Measurements from ENCODE around the gene SRD5A1.

The SRD5A1 gene

DNA sequence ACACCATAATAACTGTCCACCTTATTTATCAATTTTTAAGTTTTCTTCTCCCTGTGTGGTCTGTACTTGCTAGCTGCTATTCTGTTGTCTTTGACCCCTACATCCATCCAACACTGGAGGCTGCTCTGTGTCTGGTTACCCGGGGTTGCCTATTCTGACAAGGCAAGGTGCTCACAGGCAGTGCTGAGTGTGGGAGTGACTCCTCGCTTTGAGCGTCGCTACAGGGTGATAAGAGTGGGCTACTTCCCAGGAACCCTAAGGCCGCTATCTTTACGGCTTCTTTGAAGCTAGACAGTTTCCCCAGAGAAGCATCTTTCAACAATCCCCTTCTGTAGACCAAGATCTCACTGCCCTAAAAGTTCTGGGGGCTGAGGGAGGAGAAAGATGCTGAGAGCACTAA, 35.7 kb upstream of the SRD5A1 start:
- no peaks in the 10 kb centered on the region for H3K9me3 ChIP-seq (ENCODE audit: insufficient read depth, low read length)
- TF ChIP-seq YY1 (IDR thresholded peaks at IDR 0.05; ENCODE audit: insufficient read depth, insufficient read length), result no peak
- no peak for TF ChIP-seq SUZ12 (IDR thresholded peaks at IDR 0.05; ENCODE audit: extremely low read depth, insufficient read depth, insufficient read length)
- no peak for TF ChIP-seq ZNF274 (IDR thresholded peaks at IDR 0.05; ENCODE audit: low read depth, low read length)
- peaks cover 54% of the 10 kb centered on the region for H3K36me3 ChIP-seq (ENCODE audit: insufficient read depth, insufficient read length, low read length)
- H3K4me1 ChIP-seq (ENCODE audit: insufficient read depth, insufficient read length), result no peaks in the 10 kb centered on the region
- no peak overlapping the region for H3K9ac ChIP-seq (ENCODE audit: insufficient read length, low read depth)
- no peaks in the 10 kb centered on the region for H3K27me3 ChIP-seq (ENCODE audit: insufficient read depth, insufficient read length)
- no peak for DNase-seq (ENCODE audit: low read depth, low spot score)
- no peak overlapping the region for H3K4me3 ChIP-seq (ENCODE audit: insufficient read length, low read depth)

DNA sequence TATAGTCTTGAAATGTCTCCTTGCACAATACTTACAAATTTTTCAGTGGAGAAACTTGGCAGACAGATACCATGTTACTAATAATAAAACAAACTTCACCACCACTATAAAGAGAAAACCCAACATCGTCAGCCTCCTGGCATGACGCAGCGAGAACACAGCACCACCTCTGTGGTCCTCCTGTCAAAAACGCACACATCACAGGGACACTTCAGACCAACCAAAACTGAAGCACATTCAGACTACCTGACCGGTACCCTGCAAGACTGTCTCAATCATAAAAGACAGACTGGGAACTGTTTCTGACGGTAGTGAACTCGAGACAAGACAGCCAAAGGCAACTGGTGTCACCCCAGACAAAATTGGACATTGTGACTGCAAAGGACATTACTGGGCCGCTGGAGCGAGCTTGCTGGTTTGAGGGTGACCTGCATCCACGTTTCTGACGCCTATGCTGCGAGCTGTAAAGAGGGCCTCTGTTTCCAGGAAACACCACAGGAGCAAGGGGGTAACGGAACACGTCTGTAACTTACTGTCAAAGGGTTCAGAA, 34.8 kb upstream of the SRD5A1 start:
- H3K36me3 ChIP-seq (ENCODE audit: insufficient read depth, insufficient read length, low read length), result peaks cover 61% of the 10 kb centered on the region
- no peak for DNase-seq (ENCODE audit: low read depth, low spot score)

GRCh38 chr5:6599739-6600138, 33.5 kb upstream of the SRD5A1 start:
- Histone ChIP-seq H3K4me3 (ENCODE audit: insufficient read length, low read depth) (no peak overlapping the region), H3K9me3 (ENCODE audit: insufficient read depth, low read length) (no peaks in the 10 kb centered on the region), H3K9ac (ENCODE audit: insufficient read length, low read depth) (no peak overlapping the region), H3K36me3 (ENCODE audit: insufficient read depth, insufficient read length, low read length) (peaks cover 74% of the 10 kb centered on the region), H3K27me3 (ENCODE audit: insufficient read depth, insufficient read length) (no peaks in the 10 kb centered on the region), H3K4me1 (ENCODE audit: insufficient read depth, insufficient read length) (no peaks in the 10 kb centered on the region)
- TF ChIP-seq ZNF274 (IDR thresholded peaks at IDR 0.05; ENCODE audit: low read depth, low read length) (no peak), SUZ12 (IDR thresholded peaks at IDR 0.05; ENCODE audit: extremely low read depth, insufficient read depth, insufficient read length) (no peak), YY1 (IDR thresholded peaks at IDR 0.05; ENCODE audit: insufficient read depth, insufficient read length) (no peak)
- no peak for DNase-seq (ENCODE audit: low read depth, low spot score)

More for the DNA sequence above, 34.8 kb upstream of the SRD5A1 start:
- Histone ChIP-seq H3K4me3 (ENCODE audit: insufficient read length, low read depth) (no peak overlapping the region), H3K9ac (ENCODE audit: insufficient read length, low read depth) (no peak overlapping the region), H3K4me1 (ENCODE audit: insufficient read depth, insufficient read length) (no peaks in the 10 kb centered on the region), H3K27me3 (ENCODE audit: insufficient read depth, insufficient read length) (no peaks in the 10 kb centered on the region), H3K9me3 (ENCODE audit: insufficient read depth, low read length) (no peaks in the 10 kb centered on the region)
- TF ChIP-seq SUZ12 (IDR thresholded peaks at IDR 0.05; ENCODE audit: extremely low read depth, insufficient read depth, insufficient read length) (no peak), ZNF274 (IDR thresholded peaks at IDR 0.05; ENCODE audit: low read depth, low read length) (no peak), YY1 (IDR thresholded peaks at IDR 0.05; ENCODE audit: insufficient read depth, insufficient read length) (no peak)

DNA sequence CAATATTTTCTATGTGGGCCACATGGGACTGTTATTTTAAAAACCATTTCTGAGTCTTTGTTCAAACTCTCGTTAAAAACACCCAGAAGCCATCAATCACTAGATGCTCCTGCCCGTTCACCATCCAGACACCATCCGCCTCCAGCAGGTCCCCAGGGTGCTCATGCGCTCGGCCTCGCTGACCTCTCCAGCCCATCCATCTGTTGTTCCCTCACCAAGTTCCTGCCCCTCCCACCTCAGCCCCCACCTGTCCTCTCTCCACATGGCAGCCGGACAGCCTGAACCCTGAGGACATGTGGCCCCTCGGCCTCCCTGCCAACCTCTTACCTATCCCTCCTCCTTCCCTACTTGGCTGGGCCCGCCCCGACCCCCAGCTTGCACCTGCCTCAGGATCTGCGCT, 32.0 kb upstream of the SRD5A1 start:
- TF ChIP-seq SUZ12 (IDR thresholded peaks at IDR 0.05; ENCODE audit: extremely low read depth, insufficient read depth, insufficient read length), result no peak
- DNase-seq (ENCODE audit: low read depth, low spot score), result no peak
- Histone ChIP-seq H3K4me1 (ENCODE audit: insufficient read depth, insufficient read length) (no peaks in the 10 kb centered on the region), H3K36me3 (ENCODE audit: insufficient read depth, insufficient read length, low read length) (peaks cover 87% of the 10 kb centered on the region), H3K9me3 (ENCODE audit: insufficient read depth, low read length) (no peaks in the 10 kb centered on the region), H3K9ac (ENCODE audit: insufficient read length, low read depth) (no peak overlapping the region), H3K27me3 (ENCODE audit: insufficient read depth, insufficient read length) (no peaks in the 10 kb centered on the region), H3K4me3 (ENCODE audit: insufficient read length, low read depth) (no peak overlapping the region)

DNA sequence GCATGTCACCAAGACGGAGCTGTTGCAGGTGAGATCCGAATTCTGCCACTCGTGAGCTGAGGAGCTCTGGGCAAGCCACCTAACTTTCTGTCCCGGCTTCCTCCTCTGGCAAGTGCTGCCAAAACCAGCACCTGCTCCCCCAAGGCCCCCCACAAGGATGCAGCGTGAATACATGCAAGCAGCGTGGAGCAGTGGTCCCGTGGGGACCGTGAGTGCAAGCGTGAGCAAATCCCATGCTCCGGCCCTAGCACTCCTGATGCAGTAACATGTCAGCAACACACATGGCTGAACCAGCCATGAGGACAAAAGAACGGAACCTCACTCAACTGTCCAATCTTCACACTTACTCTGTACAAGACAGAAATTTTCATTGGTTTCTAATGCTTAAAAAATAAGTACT, 31.4 kb upstream of the SRD5A1 start:
- TF ChIP-seq ZNF274 (IDR thresholded peaks at IDR 0.05; ENCODE audit: low read depth, low read length) (no peak), YY1 (IDR thresholded peaks at IDR 0.05; ENCODE audit: insufficient read depth, insufficient read length) (no peak), SUZ12 (IDR thresholded peaks at IDR 0.05; ENCODE audit: extremely low read depth, insufficient read depth, insufficient read length) (no peak)
- H3K36me3 ChIP-seq (ENCODE audit: insufficient read depth, insufficient read length, low read length), result peaks cover 88% of the 10 kb centered on the region
- no peaks in the 10 kb centered on the region for H3K4me1 ChIP-seq (ENCODE audit: insufficient read depth, insufficient read length)
- no peaks in the 10 kb centered on the region for H3K27me3 ChIP-seq (ENCODE audit: insufficient read depth, insufficient read length)
- DNase-seq (ENCODE audit: low read depth, low spot score), result no peak
- H3K9ac ChIP-seq (ENCODE audit: insufficient read length, low read depth), result no peak overlapping the region
- no peaks in the 10 kb centered on the region for H3K9me3 ChIP-seq (ENCODE audit: insufficient read depth, low read length)
- no peak overlapping the region for H3K4me3 ChIP-seq (ENCODE audit: insufficient read length, low read depth)

DNA sequence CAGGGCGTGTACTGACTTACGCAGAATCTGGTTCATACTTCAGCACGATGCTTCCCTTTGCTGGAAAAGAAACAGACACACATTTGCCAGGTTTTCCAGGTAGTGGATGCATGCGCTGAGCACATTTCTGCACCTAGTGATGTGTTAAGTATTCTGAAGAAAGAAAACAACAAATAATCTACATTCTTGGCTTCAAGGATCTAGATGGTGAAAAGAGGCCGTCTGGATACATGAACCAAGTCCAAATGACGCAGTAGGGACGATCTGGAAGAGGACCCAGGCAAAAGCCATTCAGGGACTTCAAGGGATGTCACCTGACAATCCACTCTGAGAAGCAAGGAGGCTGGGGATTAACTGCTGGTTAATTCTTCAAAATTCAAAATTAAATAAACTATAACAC, 30.8 kb upstream of the SRD5A1 start:
- H3K36me3 ChIP-seq (ENCODE audit: insufficient read depth, insufficient read length, low read length), result peaks cover 88% of the 10 kb centered on the region

GRCh38 chr5:6603643-6604042, 29.6 kb upstream of the SRD5A1 start:
- Histone ChIP-seq H3K9me3 (ENCODE audit: insufficient read depth, low read length) (no peaks in the 10 kb centered on the region), H3K4me1 (ENCODE audit: insufficient read depth, insufficient read length) (no peaks in the 10 kb centered on the region), H3K9ac (ENCODE audit: insufficient read length, low read depth) (no peak overlapping the region), H3K27me3 (ENCODE audit: insufficient read depth, insufficient read length) (no peaks in the 10 kb centered on the region), H3K4me3 (ENCODE audit: insufficient read length, low read depth) (no peak overlapping the region), H3K36me3 (ENCODE audit: insufficient read depth, insufficient read length, low read length) (peaks cover 91% of the 10 kb centered on the region)
- DNase-seq (ENCODE audit: low read depth, low spot score), result no peak
- no peak for TF ChIP-seq ZNF274 (IDR thresholded peaks at IDR 0.05; ENCODE audit: low read depth, low read length)
- no peak for TF ChIP-seq YY1 (IDR thresholded peaks at IDR 0.05; ENCODE audit: insufficient read depth, insufficient read length)
- no peak for TF ChIP-seq SUZ12 (IDR thresholded peaks at IDR 0.05; ENCODE audit: extremely low read depth, insufficient read depth, insufficient read length)

More for the DNA sequence above, 30.8 kb upstream of the SRD5A1 start:
- no peak for TF ChIP-seq SUZ12 (IDR thresholded peaks at IDR 0.05; ENCODE audit: extremely low read depth, insufficient read depth, insufficient read length)
- no peak overlapping the region for H3K9ac ChIP-seq (ENCODE audit: insufficient read length, low read depth)
- H3K9me3 ChIP-seq (ENCODE audit: insufficient read depth, low read length), result no peaks in the 10 kb centered on the region
- no peak overlapping the region for H3K4me3 ChIP-seq (ENCODE audit: insufficient read length, low read depth)
- no peaks in the 10 kb centered on the region for H3K4me1 ChIP-seq (ENCODE audit: insufficient read depth, insufficient read length)
- H3K27me3 ChIP-seq (ENCODE audit: insufficient read depth, insufficient read length), result no peaks in the 10 kb centered on the region
- DNase-seq (ENCODE audit: low read depth, low spot score), result no peak

- no peak for TF ChIP-seq ZNF274 (IDR thresholded peaks at IDR 0.05; ENCODE audit: low read depth, low read length)
- no peak for TF ChIP-seq SUZ12 (IDR thresholded peaks at IDR 0.05; ENCODE audit: extremely low read depth, insufficient read depth, insufficient read length)
- TF ChIP-seq YY1 (IDR thresholded peaks at IDR 0.05; ENCODE audit: insufficient read depth, insufficient read length), result no peak
- Histone ChIP-seq H3K27me3 (ENCODE audit: insufficient read depth, insufficient read length) (no peaks in the 10 kb centered on the region), H3K4me1 (ENCODE audit: insufficient read depth, insufficient read length) (no peaks in the 10 kb centered on the region), H3K4me3 (ENCODE audit: insufficient read length, low read depth) (no peak overlapping the region), H3K36me3 (ENCODE audit: insufficient read depth, insufficient read length, low read length) (peaks cover 90% of the 10 kb centered on the region), H3K9me3 (ENCODE audit: insufficient read depth, low read length) (no peaks in the 10 kb centered on the region), H3K9ac (ENCODE audit: insufficient read length, low read depth) (no peak overlapping the region)
- no peak for DNase-seq (ENCODE audit: low read depth, low spot score)
Measured at GRCh38 chr5:6604341-6604740, 28.9 kb upstream of the SRD5A1 start.
